Keratinocyte (primary cell): ENCODE results near the gene MCRIP2. TPM values are rescaled to one million over a fixed set of nuclear protein-coding genes. Genes with fewer than 3 reads are reported as not detected.

Experiments
- DNase-seq: peaks from one replicate; pipeline ENCODE4 v3.0.0-alpha.2; 2011; ENCODE audit warnings: low read depth, missing footprints, low spot score
- FAIRE-seq: peaks from 2 replicates; lab custom pipeline; 2011; peaks lifted over from hg19 to GRCh38; lab: Jason Lieb, UNC
- H2AFZ ChIP-seq: 2 replicates; pipeline ENCODE4 v1.6.0; 2012; ENCODE audit warnings: low read length, control low read depth, inconsistent platforms; ENCODE audit not compliant: control insufficient read depth
- H3K27ac ChIP-seq: 2 replicates; pipeline ENCODE4 v1.5.1; 2011; ENCODE audit warnings: low read length; ENCODE audit not compliant: control insufficient read depth, insufficient read depth
- H3K27me3 ChIP-seq: 3 replicates; pipeline ENCODE4 v1.6.0; 2011; ENCODE audit warnings: low read length; ENCODE audit not compliant: control insufficient read depth, insufficient read depth; ENCODE audit errors: extremely low read depth
- H3K36me3 ChIP-seq, 2 experiments: 2 replicates in 1 of 2; 3 replicates in 1 of 2; pipeline ENCODE4 v1.5.1; 2011; ENCODE audit warnings: low read length in 2 of 2, mild to moderate bottlenecking in 1 of 2; ENCODE audit not compliant: control insufficient read depth in 2 of 2, insufficient read depth in 2 of 2; ENCODE audit errors: extremely low read depth in 1 of 2
- H3K4me1 ChIP-seq: 3 replicates; pipeline ENCODE4 v1.5.1; 2011; ENCODE audit warnings: low read length; ENCODE audit not compliant: control insufficient read depth, insufficient read depth; ENCODE audit errors: extremely low read depth
- H3K4me2 ChIP-seq: 3 replicates; pipeline ENCODE4 v1.6.0; 2011; ENCODE audit warnings: low read depth, low read length; ENCODE audit not compliant: control insufficient read depth, insufficient read depth; ENCODE audit errors: extremely low read depth
- H3K4me3 ChIP-seq, 3 experiments: fragments of 200-600 bp in 1 of 3; sonication (generic) in 1 of 3; 2 replicates in 2 of 3; 3 replicates in 1 of 3; pipeline ENCODE4 v1.5.1; 2011 to 2016; ENCODE audit warnings: low read length in 3 of 3, mild to moderate bottlenecking in 3 of 3, control low read depth in 2 of 3, inconsistent platforms in 1 of 3, low read depth in 1 of 3, mixed read lengths in 1 of 3, mixed run types in 1 of 3, moderate library complexity in 1 of 3; ENCODE audit not compliant: control insufficient read depth in 2 of 3, insufficient read depth in 2 of 3; ENCODE audit errors: extremely low read depth in 1 of 3
- H3K79me2 ChIP-seq: 2 replicates; pipeline ENCODE4 v1.6.0; 2012; ENCODE audit warnings: low read length; ENCODE audit not compliant: control insufficient read depth, insufficient read depth
- H3K9ac ChIP-seq: 3 replicates; pipeline ENCODE4 v1.6.0; 2011; ENCODE audit warnings: low read length; ENCODE audit not compliant: control insufficient read depth, insufficient read depth; ENCODE audit errors: extremely low read depth
- H3K9me1 ChIP-seq: 3 replicates; pipeline ENCODE4 v1.6.0; 2011; ENCODE audit warnings: low read length; ENCODE audit not compliant: control insufficient read depth, insufficient read depth; ENCODE audit errors: extremely low read depth
- H3K9me3 ChIP-seq: 2 replicates; pipeline ENCODE4 v1.5.1; 2012; ENCODE audit warnings: low read depth, low read length; ENCODE audit not compliant: control insufficient read depth
- H4K20me1 ChIP-seq: 3 replicates; pipeline ENCODE4 v1.6.0; 2011; ENCODE audit warnings: low read length; ENCODE audit not compliant: control insufficient read depth, insufficient read depth; ENCODE audit errors: extremely low read depth
- EZH2 ChIP-seq: IDR thresholded peaks from one replicate; pipeline ENCODE4 v1.6.1; 2012; ENCODE audit warnings: inconsistent platforms, mild to moderate bottlenecking, low read length, moderate library complexity
- dilution Hi-C: fragments of 300-500 bp; cut with MboI; formaldehyde crosslinking; loops from one replicate; pipeline ENCODE4 v1.7.0; 2020; ENCODE audit warnings: low sequenced_read_pairs; ENCODE audit not compliant: extremely low pct_ligation_motif_present
- polyA plus RNA-seq, 5 experiments: library from polyadenylated mRNA; depleted of rRNA in 3 of 5; stranded (reverse) in 3 of 5; stranded (forward) in 1 of 5; unstranded in 1 of 5; fragments of >200 nt; gene quantifications; 1 replicate in 1 of 5; 2 replicates in 3 of 5; 3 replicates in 1 of 5; pipeline versions ENCODE4 v1.2.1 to v1.2.3, GENCODE V29; 2011 to 2012; ENCODE audit warnings: missing spikeins in 2 of 5, low read depth in 1 of 5, low replicate concordance in 1 of 5
- TF ChIP-seq, protein P1 (sequence below), 3 experiments: IDR thresholded peaks in 1 of 3; conservative IDR thresholded peaks in 1 of 3; optimal IDR thresholded peaks in 1 of 3; 2 replicates in 2 of 3; 3 replicates in 1 of 3; pipeline versions ENCODE3 to v1.5.1; 2011; ENCODE audit warnings: low read length in 3 of 3, mild to moderate bottlenecking in 3 of 3, moderate library complexity in 2 of 3, control low read depth in 1 of 3, inconsistent platforms in 1 of 3; ENCODE audit not compliant: insufficient read depth in 2 of 3; ENCODE audit errors: extremely low read depth in 1 of 3

The MCRIP2 gene
- polyA plus RNA-seq, 1 donor (not counting 4 experiments of a cell fraction or from before 2014, with no cell fraction given): 8.1 TPM

DNA sequence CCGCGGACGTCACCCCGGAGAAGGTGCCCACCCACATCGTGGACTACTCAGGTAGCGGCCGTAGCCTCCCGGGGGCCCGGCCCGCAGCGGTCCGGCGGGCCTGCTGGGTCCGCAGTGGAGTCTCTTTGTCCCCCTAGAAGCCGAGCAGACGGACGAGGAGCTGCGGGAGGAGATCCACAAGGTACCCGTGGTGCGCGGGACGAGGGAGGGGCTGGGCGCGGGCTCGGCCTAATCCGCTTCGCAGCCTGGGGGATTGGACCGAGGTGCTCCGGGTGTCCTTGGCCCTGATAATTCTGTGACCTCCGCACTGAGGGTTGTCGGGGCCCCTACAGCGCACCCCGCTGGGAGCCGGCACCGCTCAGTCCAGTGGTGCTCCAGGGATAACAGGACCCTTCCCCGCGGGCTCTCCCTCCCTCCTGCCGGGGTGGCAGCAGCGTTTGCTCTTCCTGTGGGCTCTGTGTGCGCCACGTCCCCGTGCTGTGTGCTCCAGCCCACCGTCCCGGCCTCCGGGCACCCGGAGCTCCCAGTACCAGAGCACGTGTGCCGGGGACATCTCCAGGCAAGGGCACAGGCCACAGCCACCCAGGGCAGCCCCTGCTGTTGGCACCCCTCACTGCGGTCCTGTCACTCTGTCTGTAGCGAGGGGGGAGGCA lies 27.0 kb downstream of the MCRIP2 start:
- Histone ChIP-seq H3K27me3 (no peaks in the 10 kb centered on the region), H3K27ac (peak overlapping the region; percentile 58), H3K4me2 (peak overlapping the region; percentile 83), H3K36me3 (peaks cover 18 to 27% of the 10 kb centered on the region in 2 experiments), H3K4me1 (peaks cover 10% of the 10 kb centered on the region), H3K79me2 (peaks cover 28% of the 10 kb centered on the region), H3K4me3 (peak overlapping the region; percentile 68 to 99 (median 85)), H3K9me3 (no peaks in the 10 kb centered on the region), H2AFZ (no peak overlapping the region), H3K9ac (peak overlapping the region; percentile 81), H4K20me1 (no peaks in the 10 kb centered on the region), H3K9me1 (no peaks in the 10 kb centered on the region)
- no peak for TF ChIP-seq EZH2
- TF ChIP-seq, protein P1, sequence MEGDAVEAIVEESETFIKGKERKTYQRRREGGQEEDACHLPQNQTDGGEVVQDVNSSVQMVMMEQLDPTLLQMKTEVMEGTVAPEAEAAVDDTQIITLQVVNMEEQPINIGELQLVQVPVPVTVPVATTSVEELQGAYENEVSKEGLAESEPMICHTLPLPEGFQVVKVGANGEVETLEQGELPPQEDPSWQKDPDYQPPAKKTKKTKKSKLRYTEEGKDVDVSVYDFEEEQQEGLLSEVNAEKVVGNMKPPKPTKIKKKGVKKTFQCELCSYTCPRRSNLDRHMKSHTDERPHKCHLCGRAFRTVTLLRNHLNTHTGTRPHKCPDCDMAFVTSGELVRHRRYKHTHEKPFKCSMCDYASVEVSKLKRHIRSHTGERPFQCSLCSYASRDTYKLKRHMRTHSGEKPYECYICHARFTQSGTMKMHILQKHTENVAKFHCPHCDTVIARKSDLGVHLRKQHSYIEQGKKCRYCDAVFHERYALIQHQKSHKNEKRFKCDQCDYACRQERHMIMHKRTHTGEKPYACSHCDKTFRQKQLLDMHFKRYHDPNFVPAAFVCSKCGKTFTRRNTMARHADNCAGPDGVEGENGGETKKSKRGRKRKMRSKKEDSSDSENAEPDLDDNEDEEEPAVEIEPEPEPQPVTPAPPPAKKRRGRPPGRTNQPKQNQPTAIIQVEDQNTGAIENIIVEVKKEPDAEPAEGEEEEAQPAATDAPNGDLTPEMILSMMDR (optimal IDR thresholded peaks at IDR 0.05 in 1 of 3, IDR thresholded peaks at IDR 0.05 in 1 of 3, conservative IDR thresholded peaks at IDR 0.05 in 1 of 3; ENCODE audit: extremely low read depth in 1 of 3, insufficient read depth in 2 of 3, low read length in 3 of 3): no peak
- dilution Hi-C loops: no loop called here
- DNase-seq: no peak
- FAIRE-seq: no peak

DNA sequence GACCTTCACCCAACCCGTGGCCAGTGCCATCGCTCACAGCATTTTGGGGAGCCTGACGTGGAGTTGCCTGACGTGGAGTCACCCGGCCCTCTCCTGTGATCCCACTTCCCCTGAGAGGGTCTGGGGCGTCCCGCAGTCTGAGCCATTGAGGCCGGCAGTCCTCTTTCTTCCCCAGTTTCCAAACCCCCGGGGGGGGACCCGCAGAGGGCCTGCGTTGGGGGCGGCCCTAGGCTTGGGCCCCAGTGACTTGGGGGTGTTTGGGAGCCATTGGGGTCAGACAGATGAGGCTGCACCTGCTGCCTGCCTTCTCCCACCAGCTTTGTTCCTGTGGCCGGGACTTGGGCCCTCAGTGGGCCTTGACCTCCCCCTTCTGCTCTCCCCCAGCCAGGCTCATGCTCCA lies 28.0 kb downstream of the MCRIP2 start:
- no peaks in the 10 kb centered on the region for H3K27me3 ChIP-seq
- no peak for TF ChIP-seq EZH2
- TF ChIP-seq, protein P1 (optimal IDR thresholded peaks at IDR 0.05 in 1 of 3, IDR thresholded peaks at IDR 0.05 in 1 of 3, conservative IDR thresholded peaks at IDR 0.05 in 1 of 3; ENCODE audit: extremely low read depth in 1 of 3, insufficient read depth in 2 of 3, low read length in 3 of 3): no peak
- H2AFZ ChIP-seq: no peak overlapping the region
- no peak overlapping the region for H3K27ac ChIP-seq
- H4K20me1 ChIP-seq: no peaks in the 10 kb centered on the region
- peak overlapping the region; percentile 83 for H3K4me2 ChIP-seq
- H3K36me3 ChIP-seq: peaks cover 18 to 33% of the 10 kb centered on the region in 2 experiments
- H3K4me1 ChIP-seq: peaks cover 10% of the 10 kb centered on the region
- no peak overlapping the region for H3K4me3 ChIP-seq
- dilution Hi-C loops: no loop called here
- FAIRE-seq (no peak), DNase-seq (no peak)
- no peaks in the 10 kb centered on the region for H3K9me3 ChIP-seq
- peaks cover 28% of the 10 kb centered on the region for H3K79me2 ChIP-seq
- H3K9ac ChIP-seq: no peak overlapping the region
- no peaks in the 10 kb centered on the region for H3K9me1 ChIP-seq
